HEK293 (cell line): ENCODE measurements around the gene PDLIM5.

Source experiments
- CTCF ChIA-PET: fragments of 350-600 bp; formaldehyde crosslinking; extraction: SDS; loops from one replicate; lab custom pipeline; 2021; ENCODE audit warnings: antibody characterized with exemption; lab: Yijun Ruan, JAX
- POLR2A ChIA-PET: fragments of 300-600 bp; formaldehyde crosslinking; extraction: SDS; loops from one replicate; lab custom pipeline; 2020; ENCODE audit warnings: antibody characterized with exemption, inconsistent platforms; lab: Yijun Ruan, JAX
- H3K27ac ChIP-seq: fragments of 200-500 bp; sonication (Bioruptor generic); 2 replicates; pipeline ENCODE4 v1.5.1; 2014; ENCODE audit warnings: low read depth, low read length, control low read depth, inconsistent platforms; ENCODE audit errors: extremely low read depth
- H3K36me3 ChIP-seq, 2 experiments: fragments of 200-500 bp in 1 of 2; sonication (Bioruptor generic) in 1 of 2; 1 replicate in 1 of 2; 2 replicates in 1 of 2; pipeline ENCODE4 v1.5.1; 2014 to 2017; ENCODE audit warnings: inconsistent platforms in 2 of 2, low read length in 2 of 2; ENCODE audit not compliant: control insufficient read depth in 2 of 2, insufficient read depth in 1 of 2
- H3K4me1 ChIP-seq: fragments of 200-500 bp; sonication (Bioruptor generic); 2 replicates; pipeline ENCODE4 v1.5.1; 2014; ENCODE audit warnings: mild to moderate bottlenecking, low read length, inconsistent platforms; ENCODE audit not compliant: control insufficient read depth, insufficient read depth
- H3K4me3 ChIP-seq: 2 replicates; pipeline ENCODE4 v1.5.1; 2011; ENCODE audit warnings: low read depth, mild to moderate bottlenecking, control low read depth, low read length, moderate library complexity
- H3K9me3 ChIP-seq: fragments of 200-500 bp; sonication (Bioruptor generic); 2 replicates; pipeline ENCODE4 v1.5.1; 2014; ENCODE audit warnings: low read depth, low read length, inconsistent platforms; ENCODE audit not compliant: control insufficient read depth, insufficient read depth
- BCL11A ChIP-seq: fragments of 450-650 bp; formaldehyde crosslinking; IDR thresholded peaks from 2 replicates; pipeline ENCODE4 v1.5.1; 2016; ENCODE audit warnings: low read depth, missing biosample characterization, missing genetic modification characterization
- GLIS2 ChIP-seq: fragments of 450-650 bp; formaldehyde crosslinking; IDR thresholded peaks from 2 replicates; pipeline ENCODE4 v1.5.1; 2016; ENCODE audit warnings: missing biosample characterization, missing genetic modification characterization
- OSR2 ChIP-seq: fragments of 450-650 bp; formaldehyde crosslinking; IDR thresholded peaks from 2 replicates; pipeline ENCODE4 v1.5.1; 2016; ENCODE audit warnings: missing biosample characterization, missing genetic modification characterization
- RBAK ChIP-seq: fragments of 450-650 bp; formaldehyde crosslinking; IDR thresholded peaks from 2 replicates; pipeline ENCODE4 v1.5.1; 2016; ENCODE audit warnings: missing biosample characterization, missing genetic modification characterization
- ZBTB10 ChIP-seq: fragments of 450-650 bp; formaldehyde crosslinking; IDR thresholded peaks from 2 replicates; pipeline ENCODE4 v1.5.1; 2016; ENCODE audit warnings: missing biosample characterization, missing genetic modification characterization
- ZEB2 ChIP-seq: fragments of 450-650 bp; formaldehyde crosslinking; IDR thresholded peaks from 2 replicates; pipeline ENCODE4 v1.5.1; 2016; ENCODE audit warnings: missing biosample characterization, missing genetic modification characterization
- ZNF223 ChIP-seq: fragments of 450-650 bp; formaldehyde crosslinking; IDR thresholded peaks from 2 replicates; pipeline ENCODE4 v1.5.1; 2016; ENCODE audit warnings: missing biosample characterization, missing genetic modification characterization
- ZNF354C ChIP-seq: fragments of 450-650 bp; formaldehyde crosslinking; IDR thresholded peaks from 2 replicates; pipeline ENCODE4 v1.5.1; 2016; ENCODE audit warnings: missing biosample characterization, missing genetic modification characterization, low read depth, borderline replicate concordance
- ZNF37A ChIP-seq: fragments of 450-650 bp; IDR thresholded peaks from 2 replicates; pipeline ENCODE4 v1.5.1; 2018; ENCODE audit warnings: missing biosample characterization, missing genetic modification characterization
- ZNF473 ChIP-seq: fragments of 450-650 bp; formaldehyde crosslinking; IDR thresholded peaks from 2 replicates; pipeline ENCODE4 v1.5.1; 2017; ENCODE audit warnings: missing biosample characterization, missing genetic modification characterization
- ZNF560 ChIP-seq: fragments of 450-650 bp; formaldehyde crosslinking; IDR thresholded peaks from 2 replicates; pipeline ENCODE4 v1.5.1; 2017; ENCODE audit warnings: missing biosample characterization, missing genetic modification characterization, borderline replicate concordance
- ZNF571 ChIP-seq: fragments of 450-650 bp; formaldehyde crosslinking; IDR thresholded peaks from 2 replicates; pipeline ENCODE4 v1.5.0; 2017; ENCODE audit warnings: missing biosample characterization, missing genetic modification characterization
- ZNF645 ChIP-seq: fragments of 450-650 bp; formaldehyde crosslinking; IDR thresholded peaks from 2 replicates; pipeline ENCODE4; 2016; ENCODE audit warnings: missing biosample characterization, missing genetic modification characterization
- ZNF658 ChIP-seq: fragments of 450-650 bp; formaldehyde crosslinking; IDR thresholded peaks from 2 replicates; pipeline ENCODE4; 2016; ENCODE audit warnings: missing biosample characterization, missing genetic modification characterization
- TF ChIP-seq, protein P1 (sequence below): fragments of 450-650 bp; formaldehyde crosslinking; IDR thresholded peaks from 2 replicates; pipeline ENCODE4 v1.5.1; 2016; ENCODE audit warnings: missing biosample characterization, missing genetic modification characterization
- TF ChIP-seq, protein P2 (sequence below): fragments of 450-650 bp; formaldehyde crosslinking; IDR thresholded peaks from 2 replicates; pipeline ENCODE4 v1.5.1; 2017; ENCODE audit warnings: missing biosample characterization, missing genetic modification characterization
- TF ChIP-seq, protein P3 (sequence below): fragments of 450-650 bp; formaldehyde crosslinking; IDR thresholded peaks from 2 replicates; pipeline ENCODE4 v1.5.1; 2016; ENCODE audit warnings: missing biosample characterization, missing genetic modification characterization
- TF ChIP-seq, protein P4 (sequence below): fragments of 450-650 bp; formaldehyde crosslinking; IDR thresholded peaks from 2 replicates; pipeline ENCODE4 v1.5.1; 2016; ENCODE audit warnings: missing biosample characterization, missing genetic modification characterization, borderline replicate concordance

Gene PDLIM5

GRCh38 chr4:94415448-94415847 lies 36.3 kb upstream of the PDLIM5 start (continued):
- TF ChIP-seq, protein P1, sequence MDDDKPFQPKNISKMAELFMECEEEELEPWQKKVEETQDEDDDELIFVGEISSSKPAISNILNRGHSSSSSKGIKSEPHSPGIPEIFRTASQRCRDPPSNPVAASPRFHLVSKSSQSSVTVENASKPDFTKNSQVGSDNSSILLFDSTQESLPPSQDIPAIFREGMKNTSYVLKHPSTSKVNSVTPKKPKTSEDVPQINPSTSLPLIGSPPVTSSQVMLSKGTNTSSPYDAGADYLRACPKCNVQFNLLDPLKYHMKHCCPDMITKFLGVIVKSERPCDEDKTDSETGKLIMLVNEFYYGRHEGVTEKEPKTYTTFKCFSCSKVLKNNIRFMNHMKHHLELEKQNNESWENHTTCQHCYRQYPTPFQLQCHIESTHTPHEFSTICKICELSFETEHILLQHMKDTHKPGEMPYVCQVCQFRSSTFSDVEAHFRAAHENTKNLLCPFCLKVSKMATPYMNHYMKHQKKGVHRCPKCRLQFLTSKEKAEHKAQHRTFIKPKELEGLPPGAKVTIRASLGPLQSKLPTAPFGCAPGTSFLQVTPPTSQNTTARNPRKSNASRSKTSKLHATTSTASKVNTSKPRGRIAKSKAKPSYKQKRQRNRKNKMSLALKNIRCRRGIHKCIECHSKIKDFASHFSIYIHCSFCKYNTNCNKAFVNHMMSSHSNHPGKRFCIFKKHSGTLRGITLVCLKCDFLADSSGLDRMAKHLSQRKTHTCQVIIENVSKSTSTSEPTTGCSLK (tag by site-specific recombination), result no peak
- TF ChIP-seq ZNF560, result no peak
- no peak for TF ChIP-seq RBAK (tag by site-specific recombination)
- no peak for TF ChIP-seq ZNF571 (tag by site-specific recombination)
- TF ChIP-seq ZNF473 (tag by site-specific recombination), result no peak
- TF ChIP-seq ZNF354C (tag by site-specific recombination), result no peak
- TF ChIP-seq, protein P2, sequence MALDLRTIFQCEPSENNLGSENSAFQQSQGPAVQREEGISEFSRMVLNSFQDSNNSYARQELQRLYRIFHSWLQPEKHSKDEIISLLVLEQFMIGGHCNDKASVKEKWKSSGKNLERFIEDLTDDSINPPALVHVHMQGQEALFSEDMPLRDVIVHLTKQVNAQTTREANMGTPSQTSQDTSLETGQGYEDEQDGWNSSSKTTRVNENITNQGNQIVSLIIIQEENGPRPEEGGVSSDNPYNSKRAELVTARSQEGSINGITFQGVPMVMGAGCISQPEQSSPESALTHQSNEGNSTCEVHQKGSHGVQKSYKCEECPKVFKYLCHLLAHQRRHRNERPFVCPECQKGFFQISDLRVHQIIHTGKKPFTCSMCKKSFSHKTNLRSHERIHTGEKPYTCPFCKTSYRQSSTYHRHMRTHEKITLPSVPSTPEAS, result no peak
- TF ChIP-seq ZEB2, result no peak
- TF ChIP-seq ZBTB10 (tag by site-specific recombination), result no peak
- TF ChIP-seq, protein P3, sequence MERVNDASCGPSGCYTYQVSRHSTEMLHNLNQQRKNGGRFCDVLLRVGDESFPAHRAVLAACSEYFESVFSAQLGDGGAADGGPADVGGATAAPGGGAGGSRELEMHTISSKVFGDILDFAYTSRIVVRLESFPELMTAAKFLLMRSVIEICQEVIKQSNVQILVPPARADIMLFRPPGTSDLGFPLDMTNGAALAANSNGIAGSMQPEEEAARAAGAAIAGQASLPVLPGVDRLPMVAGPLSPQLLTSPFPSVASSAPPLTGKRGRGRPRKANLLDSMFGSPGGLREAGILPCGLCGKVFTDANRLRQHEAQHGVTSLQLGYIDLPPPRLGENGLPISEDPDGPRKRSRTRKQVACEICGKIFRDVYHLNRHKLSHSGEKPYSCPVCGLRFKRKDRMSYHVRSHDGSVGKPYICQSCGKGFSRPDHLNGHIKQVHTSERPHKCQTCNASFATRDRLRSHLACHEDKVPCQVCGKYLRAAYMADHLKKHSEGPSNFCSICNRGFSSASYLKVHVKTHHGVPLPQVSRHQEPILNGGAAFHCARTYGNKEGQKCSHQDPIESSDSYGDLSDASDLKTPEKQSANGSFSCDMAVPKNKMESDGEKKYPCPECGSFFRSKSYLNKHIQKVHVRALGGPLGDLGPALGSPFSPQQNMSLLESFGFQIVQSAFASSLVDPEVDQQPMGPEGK (tag by site-specific recombination), result no peak
- TF ChIP-seq ZNF37A (tag by site-specific recombination), result no peak

GRCh38 chr4:94416335-94416734 lies 35.4 kb upstream of the PDLIM5 start:
- Histone ChIP-seq H3K4me1 (no peaks in the 10 kb centered on the region), H3K9me3 (no peaks in the 10 kb centered on the region), H3K4me3 (no peak overlapping the region), H3K27ac (no peak overlapping the region), H3K36me3 (no peaks in the 10 kb centered on the region)
- CTCF ChIA-PET, result no interaction called here
- POLR2A ChIA-PET, result no interaction called here
- TF ChIP-seq ZNF645 (no peak), ZNF223 (tag by site-specific recombination) (no peak), OSR2 (tag by site-specific recombination) (no peak), ZNF658 (tag by site-specific recombination) (no peak), BCL11A (tag by site-specific recombination) (no peak), GLIS2 (tag by site-specific recombination) (no peak)
- TF ChIP-seq, protein P4, sequence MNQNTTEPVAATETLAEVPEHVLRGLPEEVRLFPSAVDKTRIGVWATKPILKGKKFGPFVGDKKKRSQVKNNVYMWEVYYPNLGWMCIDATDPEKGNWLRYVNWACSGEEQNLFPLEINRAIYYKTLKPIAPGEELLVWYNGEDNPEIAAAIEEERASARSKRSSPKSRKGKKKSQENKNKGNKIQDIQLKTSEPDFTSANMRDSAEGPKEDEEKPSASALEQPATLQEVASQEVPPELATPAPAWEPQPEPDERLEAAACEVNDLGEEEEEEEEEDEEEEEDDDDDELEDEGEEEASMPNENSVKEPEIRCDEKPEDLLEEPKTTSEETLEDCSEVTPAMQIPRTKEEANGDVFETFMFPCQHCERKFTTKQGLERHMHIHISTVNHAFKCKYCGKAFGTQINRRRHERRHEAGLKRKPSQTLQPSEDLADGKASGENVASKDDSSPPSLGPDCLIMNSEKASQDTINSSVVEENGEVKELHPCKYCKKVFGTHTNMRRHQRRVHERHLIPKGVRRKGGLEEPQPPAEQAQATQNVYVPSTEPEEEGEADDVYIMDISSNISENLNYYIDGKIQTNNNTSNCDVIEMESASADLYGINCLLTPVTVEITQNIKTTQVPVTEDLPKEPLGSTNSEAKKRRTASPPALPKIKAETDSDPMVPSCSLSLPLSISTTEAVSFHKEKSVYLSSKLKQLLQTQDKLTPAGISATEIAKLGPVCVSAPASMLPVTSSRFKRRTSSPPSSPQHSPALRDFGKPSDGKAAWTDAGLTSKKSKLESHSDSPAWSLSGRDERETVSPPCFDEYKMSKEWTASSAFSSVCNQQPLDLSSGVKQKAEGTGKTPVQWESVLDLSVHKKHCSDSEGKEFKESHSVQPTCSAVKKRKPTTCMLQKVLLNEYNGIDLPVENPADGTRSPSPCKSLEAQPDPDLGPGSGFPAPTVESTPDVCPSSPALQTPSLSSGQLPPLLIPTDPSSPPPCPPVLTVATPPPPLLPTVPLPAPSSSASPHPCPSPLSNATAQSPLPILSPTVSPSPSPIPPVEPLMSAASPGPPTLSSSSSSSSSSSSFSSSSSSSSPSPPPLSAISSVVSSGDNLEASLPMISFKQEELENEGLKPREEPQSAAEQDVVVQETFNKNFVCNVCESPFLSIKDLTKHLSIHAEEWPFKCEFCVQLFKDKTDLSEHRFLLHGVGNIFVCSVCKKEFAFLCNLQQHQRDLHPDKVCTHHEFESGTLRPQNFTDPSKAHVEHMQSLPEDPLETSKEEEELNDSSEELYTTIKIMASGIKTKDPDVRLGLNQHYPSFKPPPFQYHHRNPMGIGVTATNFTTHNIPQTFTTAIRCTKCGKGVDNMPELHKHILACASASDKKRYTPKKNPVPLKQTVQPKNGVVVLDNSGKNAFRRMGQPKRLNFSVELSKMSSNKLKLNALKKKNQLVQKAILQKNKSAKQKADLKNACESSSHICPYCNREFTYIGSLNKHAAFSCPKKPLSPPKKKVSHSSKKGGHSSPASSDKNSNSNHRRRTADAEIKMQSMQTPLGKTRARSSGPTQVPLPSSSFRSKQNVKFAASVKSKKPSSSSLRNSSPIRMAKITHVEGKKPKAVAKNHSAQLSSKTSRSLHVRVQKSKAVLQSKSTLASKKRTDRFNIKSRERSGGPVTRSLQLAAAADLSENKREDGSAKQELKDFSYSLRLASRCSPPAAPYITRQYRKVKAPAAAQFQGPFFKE, result no peak
